HepG2 (cell line): ENCODE results near the gene CKAP2L. TPM values are rescaled to one million over a fixed set of nuclear protein-coding genes. Genes with fewer than 3 reads are reported as not detected.
A peak's percentile ranks its signal among the peaks of the same experiment; 100 is the strongest.

Experiments
- HNRNPK ChIP-seq: fragments of 200-400 bp; formaldehyde crosslinking; IDR thresholded peaks from 2 replicates; pipeline ENCODE4 v1.6.1; 2018; ENCODE audit warnings: low read length, low read depth, moderate library complexity, mild to moderate bottlenecking; ENCODE audit not compliant: poor library complexity, severe bottlenecking
- LCORL ChIP-seq, 2 experiments: fragments of 450-650 bp in 1 of 2; sonication (generic) in 1 of 2; formaldehyde crosslinking in 1 of 2; IDR thresholded peaks; 2 replicates each; pipeline versions ENCODE4 v1.5.0 to v1.6.1; 2017 to 2020; ENCODE audit warnings: antibody characterized with exemption in 1 of 2, missing genetic modification reagents in 1 of 2
- REST ChIP-seq, 2 experiments: IDR thresholded peaks; 2 replicates each; pipeline ENCODE4 v1.6.1; 2011 to 2012; ENCODE audit warnings: low read length in 2 of 2, borderline replicate concordance in 1 of 2, low read depth in 1 of 2, mild to moderate bottlenecking in 1 of 2, moderate library complexity in 1 of 2
- SALL2 ChIP-seq: sonication (generic); formaldehyde crosslinking; IDR thresholded peaks from 2 replicates; pipeline ENCODE4 v1.8.1; 2023; ENCODE audit warnings: mild to moderate bottlenecking, missing genetic modification reagents, inconsistent platforms
- TEAD2 ChIP-seq: sonication (generic); formaldehyde crosslinking; IDR thresholded peaks from 2 replicates; pipeline ENCODE4 v1.9.0; 2021; ENCODE audit warnings: missing genetic modification reagents
- TRAFD1 ChIP-seq: sonication (generic); formaldehyde crosslinking; IDR thresholded peaks from 2 replicates; pipeline ENCODE4 v1.5.1; 2020; ENCODE audit warnings: missing genetic modification reagents, mild to moderate bottlenecking, borderline replicate concordance
- ZBTB33 ChIP-seq: sonication (generic); formaldehyde crosslinking; IDR thresholded peaks from 2 replicates; pipeline ENCODE4 v1.4.0; 2020; ENCODE audit warnings: missing genetic modification reagents
- ZFAT ChIP-seq: sonication (generic); formaldehyde crosslinking; conservative IDR thresholded peaks from 2 replicates; pipeline ENCODE4 v1.8.1; 2023; ENCODE audit warnings: missing genetic modification reagents, inconsistent platforms
- ZFP91 ChIP-seq: sonication (generic); formaldehyde crosslinking; IDR thresholded peaks from 2 replicates; pipeline ENCODE4 v1.9.0; 2022; ENCODE audit warnings: missing genetic modification reagents, mild to moderate bottlenecking, borderline replicate concordance
- ZMAT5 ChIP-seq: sonication (generic); formaldehyde crosslinking; IDR thresholded peaks from 2 replicates; pipeline ENCODE4 v1.5.0; 2020; ENCODE audit warnings: mild to moderate bottlenecking, low read depth, missing genetic modification reagents, borderline replicate concordance
- ZNF136 ChIP-seq: sonication (generic); formaldehyde crosslinking; IDR thresholded peaks from 2 replicates; pipeline ENCODE4 v1.8.1; 2022; ENCODE audit warnings: low read depth, mild to moderate bottlenecking, moderate library complexity, missing genetic modification reagents
- ZNF280B ChIP-seq: sonication (generic); formaldehyde crosslinking; IDR thresholded peaks from 2 replicates; pipeline ENCODE4 v1.5.0; 2020; ENCODE audit warnings: missing genetic modification reagents, mild to moderate bottlenecking, borderline replicate concordance
- ZNF333 ChIP-seq: sonication (generic); formaldehyde crosslinking; IDR thresholded peaks from 2 replicates; pipeline ENCODE4 v1.4.0; 2020; ENCODE audit warnings: mild to moderate bottlenecking, missing genetic modification reagents, borderline replicate concordance
- polyA plus RNA-seq, 8 experiments: library from polyadenylated mRNA; depleted of rRNA in 3 of 8; stranded (reverse) in 7 of 8; unstranded in 1 of 8; fragments of >200 nt; fragmentation: Illumina TruSeq in 4 of 8; extraction: Trizol in 4 of 8; gene quantifications; 2 replicates each; pipeline versions ENCODE4 v1.2.1 to v1.2.3, GENCODE V29; 2011 to 2016; ENCODE audit warnings: low read depth in 4 of 8, missing spikeins in 1 of 8, mixed read lengths in 1 of 8; ENCODE audit not compliant: insufficient read depth in 1 of 8
- total RNA-seq, 5 experiments: library from RNA; depleted of rRNA; stranded (reverse); fragments of >200 nt; fragmentation: Illumina TruSeq; extraction: Trizol; gene quantifications; 2 replicates each; pipeline ENCODE4 v1.2.3, GENCODE V29; 2016; ENCODE audit warnings: low read depth in 1 of 5

CKAP2L gene
- total and polyA plus RNA-seq, 2 of the 13 experiments (the other 11 are each of a cell fraction or from before 2014, with no cell fraction given) = 7.1 to 9.5 TPM

- TF ChIP-seq ZBTB33 (CRISPR knock-in tag) (no peak), ZFP91 (CRISPR knock-in tag) (no peak), LCORL (IDR thresholded peaks at IDR 0.05) (no peak), LCORL (CRISPR knock-in tag; IDR thresholded peaks at IDR 0.05) (peak; percentile 47; the same call in 1 of the 2 replicates), REST (IDR thresholded peaks at IDR 0.05; ENCODE audit: borderline replicate concordance in 1 of 2, low read depth in 1 of 2, low read length in 2 of 2) (0 out of 4 replicates have a peak, but pooled peaks of 1 of the 2 experiments have one; percentile 9), HNRNPK (no peak), ZFAT (CRISPR knock-in tag) (no peak), TEAD2 (no peak), ZMAT5 (no peak), SALL2 (no peak), TRAFD1 (no peak), ZNF333 (no peak), ZNF280B (no peak), ZNF136 (CRISPR knock-in tag) (no peak)
These were observed 39.5 kb upstream of the CKAP2L start (continued) for GRCh38 chr2:112803691-112804521.
